ENCODE measurements around the gene ADGRL1.

Gene ADGRL1

GRCh38 chr19:14103310-14103709 is 102.7 kb downstream of the ADGRL1 start:
- H3K27ac ChIP-seq (ENCODE audit: low read depth, low read length) = no peak overlapping the region
- no peak overlapping the region for H3K4me3 ChIP-seq (ENCODE audit: low read length)
- no peaks in the 10 kb centered on the region for H3K27me3 ChIP-seq (ENCODE audit: control insufficient read depth, low read length)
- no peaks in the 10 kb centered on the region for H3K9me3 ChIP-seq (ENCODE audit: control insufficient read depth, insufficient read depth, low read length)
- no peaks in the 10 kb centered on the region for H4K20me1 ChIP-seq (ENCODE audit: control insufficient read depth, insufficient read depth, low read depth, low read length)
- no peaks in the 10 kb centered on the region for H3K9me2 ChIP-seq (replicated peaks; ENCODE audit: control insufficient read depth, low read length)
- H3K79me2 ChIP-seq (ENCODE audit: control insufficient read depth, low read length) = no peaks in the 10 kb centered on the region
- no peak overlapping the region for H3K4me2 ChIP-seq (ENCODE audit: low read length)
- H3F3A ChIP-seq (ENCODE audit: control insufficient read depth, insufficient read depth) = no peaks in the 10 kb centered on the region
- no peak for TF ChIP-seq EZH2phosphoT487 (IDR thresholded peaks at IDR 0.05; ENCODE audit: borderline replicate concordance, low read length)
- TF ChIP-seq CTCF (IDR thresholded peaks at IDR 0.05; ENCODE audit: low read depth, low read length, poor library complexity, severe bottlenecking) = no peak
- no peaks in the 10 kb centered on the region for H3K4me1 ChIP-seq (ENCODE audit: control insufficient read depth, low read length)
- H3K36me3 ChIP-seq (ENCODE audit: control insufficient read depth, low read length) = peaks cover 6% of the 10 kb centered on the region; the same call in 1 of the 2 replicates

GRCh38 chr19:14102756-14103155 is 103.2 kb downstream of the ADGRL1 start:
- Histone ChIP-seq H3K9me3 (ENCODE audit: control insufficient read depth, insufficient read depth, low read length) (no peaks in the 10 kb centered on the region), H3K27me3 (ENCODE audit: control insufficient read depth, low read length) (no peaks in the 10 kb centered on the region), H3K27ac (ENCODE audit: low read depth, low read length) (no peak overlapping the region)

GRCh38 chr19:14102102-14102696 is 103.8 kb downstream of the ADGRL1 start:
- peaks cover 6% of the 10 kb centered on the region; the same call in 1 of the 2 replicates for H3K36me3 ChIP-seq (ENCODE audit: control insufficient read depth, low read length)
- H3F3A ChIP-seq (ENCODE audit: control insufficient read depth, insufficient read depth) = no peaks in the 10 kb centered on the region
- no peaks in the 10 kb centered on the region for H4K20me1 ChIP-seq (ENCODE audit: control insufficient read depth, insufficient read depth, low read depth, low read length)
- no peaks in the 10 kb centered on the region for H3K9me3 ChIP-seq (ENCODE audit: control insufficient read depth, insufficient read depth, low read length)
- H3K27ac ChIP-seq (ENCODE audit: low read depth, low read length) = no peak overlapping the region
- H3K79me2 ChIP-seq (ENCODE audit: control insufficient read depth, low read length) = no peaks in the 10 kb centered on the region
- no peaks in the 10 kb centered on the region for H3K9me2 ChIP-seq (replicated peaks; ENCODE audit: control insufficient read depth, low read length)
- no peak overlapping the region for H3K4me2 ChIP-seq (ENCODE audit: low read length)
- no peak overlapping the region for H3K4me3 ChIP-seq (ENCODE audit: low read length)
- H3K27me3 ChIP-seq (ENCODE audit: control insufficient read depth, low read length) = no peaks in the 10 kb centered on the region
- no peaks in the 10 kb centered on the region for H3K4me1 ChIP-seq (ENCODE audit: control insufficient read depth, low read length)
- no peak for TF ChIP-seq CTCF (IDR thresholded peaks at IDR 0.05; ENCODE audit: low read depth, low read length, poor library complexity, severe bottlenecking)
- no peak for TF ChIP-seq EZH2phosphoT487 (IDR thresholded peaks at IDR 0.05; ENCODE audit: borderline replicate concordance, low read length)

More at GRCh38 chr19:14102756-14103155, 103.2 kb downstream of the ADGRL1 start:
- no peaks in the 10 kb centered on the region for H3K9me2 ChIP-seq (replicated peaks; ENCODE audit: control insufficient read depth, low read length)
- no peak overlapping the region for H3K4me3 ChIP-seq (ENCODE audit: low read length)
- peaks cover 6% of the 10 kb centered on the region; the same call in 1 of the 2 replicates for H3K36me3 ChIP-seq (ENCODE audit: control insufficient read depth, low read length)
- H3F3A ChIP-seq (ENCODE audit: control insufficient read depth, insufficient read depth) = no peaks in the 10 kb centered on the region
- TF ChIP-seq EZH2phosphoT487 (IDR thresholded peaks at IDR 0.05; ENCODE audit: borderline replicate concordance, low read length) (no peak), CTCF (IDR thresholded peaks at IDR 0.05; ENCODE audit: low read depth, low read length, poor library complexity, severe bottlenecking) (no peak)
- no peaks in the 10 kb centered on the region for H3K79me2 ChIP-seq (ENCODE audit: control insufficient read depth, low read length)
- H3K4me2 ChIP-seq (ENCODE audit: low read length) = no peak overlapping the region
- H3K4me1 ChIP-seq (ENCODE audit: control insufficient read depth, low read length) = no peaks in the 10 kb centered on the region
- no peaks in the 10 kb centered on the region for H4K20me1 ChIP-seq (ENCODE audit: control insufficient read depth, insufficient read depth, low read depth, low read length)

All from DOHH2 (cell line).